Measurements from ENCODE around the gene PMFBP1. TPM values are rescaled to one million over a fixed set of nuclear protein-coding genes. Genes with fewer than 3 reads are reported as not detected.

PMFBP1 gene
- total RNA-seq, 4 donors from 2014 or later = 0.42 to 1.2 (median 0.51) TPM

GRCh38 chr16:72206299-72206698 is 34.3 kb upstream of the PMFBP1 start:
- 75 to 95% methylated on average over 3 of the region's 3 CpGs for WGBS, 2 donors
- H3K9me3 ChIP-seq = no peaks in the 10 kb centered on the region
- no peak overlapping the region for H3K27ac ChIP-seq
- H3K36me3 ChIP-seq = no peaks in the 10 kb centered on the region
- no peak for DNase-seq (ENCODE audit: low spot score in 2 of 2)
- TF ChIP-seq POLR2A (IDR thresholded peaks at IDR 0.05) (no peak), EP300 (IDR thresholded peaks at IDR 0.05) (no peak), CTCF (IDR thresholded peaks at IDR 0.05) (no peak)
- H3K27me3 ChIP-seq = no peaks in the 10 kb centered on the region
- no peaks in the 10 kb centered on the region for H3K4me1 ChIP-seq
- no peak overlapping the region for H3K4me3 ChIP-seq

- peak in 1 of 2 donors; percentile 44 for DNase-seq (ENCODE audit: low spot score in 2 of 2)
- TF ChIP-seq POLR2A (IDR thresholded peaks at IDR 0.05) (no peak), EP300 (IDR thresholded peaks at IDR 0.05) (peak; percentile 59 to 64), CTCF (IDR thresholded peaks at IDR 0.05) (no peak)
- no peaks in the 10 kb centered on the region for H3K27me3 ChIP-seq
- 44 to 48% methylated on average over 6 of the region's 6 CpGs for WGBS, 2 donors
- H3K4me1 ChIP-seq = peaks cover 0 to 3% (median under 1%) of the 10 kb centered on the region in 4 donors
- H3K36me3 ChIP-seq = no peaks in the 10 kb centered on the region
- H3K27ac ChIP-seq = peak overlapping the region; percentile 42 to 88 (median 62)
- no peaks in the 10 kb centered on the region for H3K9me3 ChIP-seq
- H3K4me3 ChIP-seq = no peak overlapping the region
These were observed 31.4 kb upstream of the PMFBP1 start for GRCh38 chr16:72203401-72203800.

GRCh38 chr16:72202014-72202413 is 30.1 kb upstream of the PMFBP1 start:
- Histone ChIP-seq H3K4me1 (peaks cover 0 to 13% (median 3%) of the 10 kb centered on the region in 4 donors), H3K27ac (peak overlapping the region in 1 of 4 donors; percentile 53), H3K36me3 (no peaks in the 10 kb centered on the region), H3K9me3 (no peaks in the 10 kb centered on the region), H3K27me3 (no peaks in the 10 kb centered on the region), H3K4me3 (no peak overlapping the region)
- TF ChIP-seq POLR2A (IDR thresholded peaks at IDR 0.05) (no peak), CTCF (IDR thresholded peaks at IDR 0.05) (no peak), EP300 (IDR thresholded peaks at IDR 0.05) (no peak)
- no peak for DNase-seq (ENCODE audit: low spot score in 2 of 2)
- 70 to 88% methylated on average over 2 of the region's 2 CpGs for WGBS, 2 donors

GRCh38 chr16:72201387-72201786 is 29.4 kb upstream of the PMFBP1 start:
- no peak overlapping the region for H3K4me3 ChIP-seq
- 78 to 84% methylated on average over 2 of the region's 2 CpGs for WGBS, 2 donors
- H3K27me3 ChIP-seq = no peaks in the 10 kb centered on the region
- H3K36me3 ChIP-seq = no peaks in the 10 kb centered on the region
- no peak overlapping the region for H3K27ac ChIP-seq
- H3K9me3 ChIP-seq = no peaks in the 10 kb centered on the region
- no peak for DNase-seq (ENCODE audit: low spot score in 2 of 2)
- peaks cover 0 to 13% (median 3%) of the 10 kb centered on the region in 4 donors for H3K4me1 ChIP-seq
- TF ChIP-seq CTCF (IDR thresholded peaks at IDR 0.05) (no peak), POLR2A (IDR thresholded peaks at IDR 0.05) (no peak), EP300 (IDR thresholded peaks at IDR 0.05) (no peak)

- TF ChIP-seq POLR2A (IDR thresholded peaks at IDR 0.05) = no peak
- Histone ChIP-seq H3K36me3 (no peaks in the 10 kb centered on the region), H3K4me3 (no peak overlapping the region), H3K9me3 (no peaks in the 10 kb centered on the region), H3K27ac (no peak overlapping the region), H3K4me1 (peaks cover 0 to 13% (median 3%) of the 10 kb centered on the region in 4 donors), H3K27me3 (no peaks in the 10 kb centered on the region)
- DNase-seq (ENCODE audit: low spot score in 2 of 2) = no peak
- 81 to 91% methylated on average over 5 of the region's 5 CpGs for WGBS, 2 donors
These were observed 27.9 kb upstream of the PMFBP1 start for GRCh38 chr16:72199761-72200337.

Measured in tibial nerve (tissue), 4 donors.